Motor neuron (in vitro differentiated cells): Measurements from ENCODE around the gene DCN. TPM values are rescaled to one million over a fixed set of nuclear protein-coding genes. Genes with fewer than 3 reads are reported as not detected.

Experiments
- ATAC-seq, 8 experiments: fragments of 200-7000 bp; cut with Tn5 transposase; replicated peaks in 6 of 8; 2 replicates each; pipeline ENCODE4 v1.8.0; 2021; ENCODE audit warnings: mild to moderate bottlenecking in 8 of 8, moderate library complexity in 8 of 8
- H3K27ac ChIP-seq, 2 donors: fragments of 250-450 bp; sonication (Bioruptor Pico); 2 replicates each; pipeline ENCODE4 v1.9.0; 2021; ENCODE audit warnings: antibody characterized with exemption in 2 of 2, mild to moderate bottlenecking in 2 of 2, moderate library complexity in 1 of 2
- H3K4me1 ChIP-seq, 2 donors: fragments of 250-450 bp; sonication (Bioruptor Pico); replicated peaks in 1 of 2; 2 replicates each; pipeline ENCODE4 v1.6.1; 2021; ENCODE audit warnings: antibody characterized with exemption in 2 of 2, mild to moderate bottlenecking in 2 of 2, moderate library complexity in 1 of 2
- H3K4me3 ChIP-seq, 5 donors: fragments of 250-450 bp; sonication (Bioruptor Pico); 2 replicates each; pipeline ENCODE4 v1.9.0; 2021; ENCODE audit warnings: antibody characterized with exemption in 5 of 5, mild to moderate bottlenecking in 5 of 5, moderate library complexity in 4 of 5
- WGBS, 10 experiments: fragments of 450-650 bp; shearing (Covaris generic); methylation state at CpG; one replicate each; pipeline ENCODE4 v1.0.0; 2022; 5-methylcytosine and 5-hydroxymethylcytosine counted together
- in situ Hi-C, 9 experiments: fragments of 400-800 bp; cut with MboI; loops; one replicate each; pipeline ENCODE4 v1.15.0; 2021; ENCODE audit warnings: low sequenced_read_pairs in 9 of 9, low pct_unique_long_range_greater_than_20kb in 2 of 9; ENCODE audit not compliant: unreplicated experiment in 9 of 9
- total RNA-seq, 8 experiments: library from RNA; unstranded; fragments of 300-600 nt; gene quantifications; 2 replicates each; pipeline versions ENCODE4 v1.2.3 to v1.2.4, GENCODE V29; 2022

DCN gene, protein sequence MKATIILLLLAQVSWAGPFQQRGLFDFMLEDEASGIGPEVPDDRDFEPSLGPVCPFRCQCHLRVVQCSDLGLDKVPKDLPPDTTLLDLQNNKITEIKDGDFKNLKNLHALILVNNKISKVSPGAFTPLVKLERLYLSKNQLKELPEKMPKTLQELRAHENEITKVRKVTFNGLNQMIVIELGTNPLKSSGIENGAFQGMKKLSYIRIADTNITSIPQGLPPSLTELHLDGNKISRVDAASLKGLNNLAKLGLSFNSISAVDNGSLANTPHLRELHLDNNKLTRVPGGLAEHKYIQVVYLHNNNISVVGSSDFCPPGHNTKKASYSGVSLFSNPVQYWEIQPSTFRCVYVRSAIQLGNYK
- total RNA-seq, result 100 to 1,000 TPM in 3 of 8 experiments, 10 to 100 TPM in 1, 1 to 10 TPM in 2, under 1 TPM in 2; 0.11 to 863 (median 30.7) TPM

DNA sequence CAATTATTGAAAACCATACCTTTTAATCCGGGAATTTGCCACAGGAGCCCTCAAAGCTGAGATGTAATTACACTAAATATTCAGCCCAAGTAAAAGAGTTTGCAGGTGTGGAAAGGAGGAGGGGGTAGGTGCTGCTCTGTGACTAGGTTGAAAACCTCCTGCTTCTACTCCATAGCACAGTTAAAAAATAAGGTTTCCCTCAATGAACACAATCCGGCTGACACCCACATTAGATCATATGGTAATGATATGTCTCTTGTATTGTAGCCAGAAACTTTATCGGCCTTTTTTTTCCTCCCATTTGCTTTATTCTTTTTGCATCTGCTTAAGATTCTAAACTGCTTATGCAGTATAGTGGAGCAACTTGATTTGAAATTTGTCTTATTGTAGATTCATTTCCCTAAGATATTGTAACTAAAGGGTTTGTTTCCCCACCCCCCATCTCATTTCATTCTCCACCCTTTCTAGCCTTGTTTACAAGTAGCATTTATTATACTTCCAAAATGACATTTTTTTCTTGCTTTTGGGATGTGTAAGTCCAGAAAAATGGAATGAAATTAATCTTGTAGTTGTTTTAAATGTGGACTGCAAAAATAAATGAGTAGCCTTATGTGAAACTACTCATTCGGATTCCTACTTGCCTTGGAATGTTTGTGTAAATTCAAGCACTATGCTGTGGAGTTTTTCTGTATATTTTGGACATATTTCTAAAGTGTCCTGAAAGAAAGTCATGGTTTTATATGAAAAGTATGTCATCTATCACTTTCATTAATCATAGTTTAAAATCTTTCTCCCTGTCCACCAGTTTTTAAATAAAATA lies at the start of gene DCN:
Gene DCN, minus strand, starts transcription at position 182 of the 820 bp plus-strand sequence. CDS start 4,265 bp downstream, outside the sequence.
- in situ Hi-C loops, result loop anchor here in 1 of 9 experiments (25.0 kb wide), 1 partner anchor 154 kb away; no protein-coding TSS in a partner anchor
- 0 to 91% (median 77%) methylated on average over 1 to 4 of the region's 4 CpGs for WGBS, 10 experiments
- Histone ChIP-seq H3K4me3 (no peak within 1 kb of the TSS), H3K4me1 (no peaks in the 10 kb centered on the region), H3K27ac (no peak within 1 kb of the TSS)
- ATAC-seq, result peak in 3 of 8 experiments; percentile 39 to 52 (median 42)

DNA sequence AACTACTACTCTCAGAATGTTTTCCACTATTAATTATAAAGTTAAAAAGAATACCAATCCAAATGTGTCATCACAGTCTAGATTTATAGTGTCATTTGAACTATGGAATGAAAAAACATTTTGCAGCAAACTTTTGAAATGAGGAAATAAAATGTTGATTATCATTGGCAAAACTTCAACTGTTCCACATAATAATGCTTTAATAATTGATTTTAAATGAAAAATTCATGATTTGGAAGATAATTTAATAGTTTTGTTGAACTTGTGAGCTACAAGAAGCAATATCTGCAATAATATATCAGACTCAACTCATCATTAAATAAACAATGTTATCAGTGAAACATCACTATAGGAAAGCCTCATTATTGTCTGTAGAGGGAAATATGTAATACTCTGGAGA lies 48.2 kb upstream of the DCN start:
- in situ Hi-C loops, result no loop called here
- Histone ChIP-seq H3K27ac (no peak overlapping the region), H3K4me1 (no peaks in the 10 kb centered on the region), H3K4me3 (no peak overlapping the region)
- ATAC-seq, result no peak

DNA sequence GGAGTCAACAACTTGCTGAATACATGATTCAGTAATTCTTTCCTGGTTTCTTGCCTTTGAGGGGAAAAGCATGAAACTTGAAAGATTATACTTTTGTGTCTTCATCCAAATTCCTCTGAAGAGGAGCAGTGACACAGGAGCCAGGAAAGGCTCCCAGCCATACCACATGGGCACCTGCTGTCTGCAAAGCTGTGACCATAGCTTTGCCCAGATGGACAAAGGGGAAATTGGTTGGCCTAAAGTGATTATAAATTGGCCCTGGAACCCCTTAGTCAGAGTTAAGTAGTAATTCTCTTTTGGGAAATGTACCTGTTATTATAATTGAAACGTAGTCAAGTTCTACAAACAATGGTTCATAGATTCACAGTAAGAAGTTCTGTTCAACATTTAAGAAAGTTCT lies 44.3 kb upstream of the DCN start:
- no peak overlapping the region for H3K4me3 ChIP-seq
- ATAC-seq, result no peak
- H3K27ac ChIP-seq, result no peak overlapping the region
- no peaks in the 10 kb centered on the region for H3K4me1 ChIP-seq
- in situ Hi-C loops, result no loop called here
- 80 to 100% (median 93%) methylated on average over 1 of the region's 1 CpG; no CpG with 5 or more reads in 6 of the 10 experiments for WGBS, 10 experiments

DNA sequence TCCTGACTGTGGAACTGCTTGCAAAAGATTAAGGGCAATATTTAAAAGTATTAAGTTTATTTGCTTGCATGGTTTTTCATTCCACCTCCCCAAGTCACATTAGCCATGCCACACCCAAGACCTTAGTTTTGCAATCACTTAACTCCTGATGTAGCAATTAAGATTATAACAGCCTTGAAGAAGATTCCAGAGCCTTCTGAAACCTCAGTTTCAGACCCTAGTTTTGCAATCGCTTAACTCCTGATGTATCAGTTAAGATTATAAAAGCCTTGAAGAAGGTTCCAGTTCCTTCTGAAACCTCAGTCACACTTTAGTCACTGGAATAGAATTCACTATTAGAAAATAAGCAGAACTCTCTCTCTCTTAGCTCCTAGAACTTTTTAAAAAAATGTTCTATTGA lies 42.7 kb upstream of the DCN start:
- no peak overlapping the region for H3K4me3 ChIP-seq
- WGBS, 10 experiments, result 0 to 100% (median 86%) methylated on average over 1 of the region's 1 CpG; no CpG with 5 or more reads in 2 of the 10 experiments
- peak in 2 of 8 experiments; percentile 30 to 38 for ATAC-seq
- no peaks in the 10 kb centered on the region for H3K4me1 ChIP-seq
- in situ Hi-C loops, result no loop called here
- no peak overlapping the region for H3K27ac ChIP-seq

DNA sequence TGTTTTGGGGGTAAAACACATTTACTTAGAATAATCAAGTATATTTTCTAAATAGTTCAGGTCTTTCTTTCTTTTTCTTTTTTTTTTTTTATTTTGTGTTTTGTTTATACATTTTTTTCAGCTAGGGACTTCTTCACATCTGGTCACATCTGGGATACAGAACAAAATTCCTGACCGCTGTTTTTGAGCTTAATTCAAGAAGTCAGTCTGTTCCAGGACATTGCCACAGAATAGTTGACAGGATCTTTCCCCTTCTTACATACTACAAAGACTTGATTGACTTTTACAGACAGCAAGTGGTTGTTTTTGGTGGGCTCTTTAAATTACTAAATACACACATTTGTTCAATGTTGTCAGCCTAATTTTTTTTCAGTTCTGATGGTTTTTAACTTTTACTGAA lies 41.8 kb upstream of the DCN start:
- no peak overlapping the region for H3K27ac ChIP-seq
- in situ Hi-C loops, result no loop called here
- WGBS, 10 experiments, result 14 to 100% (median 87%) methylated on average over 1 of the region's 1 CpG
- H3K4me1 ChIP-seq, result no peaks in the 10 kb centered on the region
- ATAC-seq, result no peak
- H3K4me3 ChIP-seq, result no peak overlapping the region

DNA sequence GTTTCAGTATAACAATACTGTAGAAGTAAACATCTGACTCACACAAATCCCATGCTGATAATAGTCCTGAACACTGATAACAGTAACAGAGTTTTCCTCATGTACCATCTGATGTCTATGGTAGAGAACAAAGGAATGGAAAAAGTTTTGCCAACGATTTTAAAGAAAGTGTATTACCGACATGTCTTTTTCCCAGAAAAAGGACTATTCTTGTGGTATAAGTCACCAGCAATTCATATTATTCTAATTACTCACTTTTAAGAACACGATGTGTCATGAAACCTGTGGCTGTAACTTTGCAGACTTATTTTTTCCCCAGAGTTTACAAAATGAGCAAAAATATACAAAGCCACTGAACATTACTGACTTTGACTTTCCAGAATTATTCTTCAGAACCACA lies 40.1 kb upstream of the DCN start:
- in situ Hi-C loops, result no loop called here
- no peak overlapping the region for H3K4me3 ChIP-seq
- H3K4me1 ChIP-seq, result no peaks in the 10 kb centered on the region
- H3K27ac ChIP-seq, result no peak overlapping the region
- WGBS, 10 experiments, result 6 to 100% (median 81%) methylated on average over 1 to 3 of the region's 3 CpGs; no CpG with 5 or more reads in 1 of the 10 experiments
- peak in 2 of 8 experiments; percentile 21 to 71 for ATAC-seq

DNA sequence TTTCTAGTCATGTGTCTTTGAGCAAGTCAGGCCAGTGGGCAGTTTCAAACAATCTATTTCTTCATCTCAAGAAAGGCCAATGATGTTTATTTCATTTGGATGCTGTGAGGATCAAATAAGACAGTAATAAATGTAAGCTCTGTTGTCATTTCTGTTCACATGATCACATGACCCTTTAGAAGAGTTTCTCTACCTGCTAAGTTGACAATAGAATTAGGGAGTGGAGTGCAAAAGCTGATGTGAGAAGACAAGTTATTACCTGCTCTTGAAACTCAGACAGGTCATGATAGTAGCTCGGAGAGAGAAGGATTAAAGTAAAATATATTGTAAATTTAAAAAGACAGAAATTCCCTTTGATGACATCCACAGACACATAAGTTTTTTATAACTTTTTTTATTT lies 37.3 kb upstream of the DCN start:
- Histone ChIP-seq H3K4me1 (no peaks in the 10 kb centered on the region), H3K4me3 (no peak overlapping the region), H3K27ac (no peak overlapping the region)
- WGBS, 10 experiments, result 50 to 100% (median 85%) methylated on average over 1 of the region's 1 CpG; no CpG with 5 or more reads in 2 of the 10 experiments
- ATAC-seq, result no peak
- in situ Hi-C loops, result no loop called here

DNA sequence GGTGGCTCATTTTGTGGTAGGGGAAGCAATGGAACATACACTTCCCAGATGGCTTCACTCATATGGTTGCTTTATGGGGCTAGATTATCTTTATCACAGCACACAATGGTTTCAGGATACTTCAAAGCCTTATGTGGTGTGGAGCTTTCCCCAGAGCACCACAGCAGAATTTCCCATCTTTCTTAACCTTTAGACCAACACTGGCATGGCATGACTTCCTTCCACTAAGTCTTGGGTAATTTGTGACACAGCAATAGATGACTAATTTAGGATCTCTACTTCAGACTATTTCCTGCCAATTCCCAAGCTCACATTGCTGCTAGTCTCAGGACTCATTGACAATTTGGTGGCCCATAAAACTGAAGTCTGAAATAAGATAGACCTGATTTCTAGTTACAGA lies 36.9 kb upstream of the DCN start:
- no peak overlapping the region for H3K4me3 ChIP-seq
- no peak for ATAC-seq

DNA sequence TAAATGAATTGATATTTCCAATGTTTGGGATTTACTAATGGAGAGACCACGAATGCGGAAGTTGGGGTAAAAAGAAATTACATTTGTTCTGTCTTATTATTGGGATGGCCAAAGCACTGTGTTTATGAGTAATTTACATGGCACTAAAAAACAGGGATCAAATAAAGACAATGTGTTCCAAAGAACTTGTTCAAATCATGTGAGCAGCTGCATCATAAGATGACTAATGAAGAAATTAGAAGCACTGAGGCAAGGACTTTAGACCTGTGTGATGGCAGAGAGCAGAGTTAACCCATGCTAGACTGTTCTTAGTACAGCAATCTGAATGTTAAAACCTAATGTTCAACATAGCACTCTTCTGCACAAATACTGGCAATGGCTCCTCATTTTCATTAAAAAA lies 34.3 kb upstream of the DCN start:
- no peak overlapping the region for H3K27ac ChIP-seq
- H3K4me1 ChIP-seq, result no peaks in the 10 kb centered on the region
- no peak for ATAC-seq
- H3K4me3 ChIP-seq, result no peak overlapping the region
- in situ Hi-C loops, result no loop called here
- WGBS, 10 experiments, result 14 to 100% (median 82%) methylated on average over 2 of the region's 2 CpGs; no CpG with 5 or more reads in 2 of the 10 experiments

More for the DNA sequence above, 36.9 kb upstream of the DCN start:
- in situ Hi-C loops, result no loop called here
- no peaks in the 10 kb centered on the region for H3K4me1 ChIP-seq
- H3K27ac ChIP-seq, result no peak overlapping the region

DNA sequence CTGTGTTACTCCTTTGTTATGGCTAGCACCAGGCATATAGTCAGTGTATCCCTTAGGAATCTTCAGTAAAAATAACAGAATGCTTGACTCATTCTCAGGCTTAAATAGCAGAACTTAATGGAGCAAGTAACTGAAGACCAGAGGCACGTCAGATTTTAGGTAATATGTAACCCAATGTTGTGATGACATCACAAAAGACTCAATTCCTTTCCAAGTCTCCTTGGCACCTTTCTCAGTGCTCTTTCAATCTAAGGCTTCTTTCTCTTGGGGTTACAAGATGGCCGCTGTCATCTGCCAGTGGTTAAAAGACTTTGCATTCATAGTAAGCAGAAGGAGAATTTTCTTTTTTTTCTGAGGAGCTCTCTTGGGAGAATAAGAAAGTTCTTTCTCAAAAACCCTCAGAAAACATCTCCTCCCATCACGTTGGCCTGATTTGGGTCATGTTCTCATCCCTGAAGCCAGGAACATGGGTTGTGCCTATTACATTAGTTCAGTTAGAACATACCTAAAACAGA lies 33.4 kb upstream of the DCN start:
- in situ Hi-C loops, result no loop called here
- H3K4me1 ChIP-seq, result no peaks in the 10 kb centered on the region
- H3K4me3 ChIP-seq, result no peak overlapping the region
- no peak for ATAC-seq
- 0 to 65% (median 50%) methylated on average over 1 to 3 of the region's 3 CpGs for WGBS, 10 experiments
- no peak overlapping the region for H3K27ac ChIP-seq

DNA sequence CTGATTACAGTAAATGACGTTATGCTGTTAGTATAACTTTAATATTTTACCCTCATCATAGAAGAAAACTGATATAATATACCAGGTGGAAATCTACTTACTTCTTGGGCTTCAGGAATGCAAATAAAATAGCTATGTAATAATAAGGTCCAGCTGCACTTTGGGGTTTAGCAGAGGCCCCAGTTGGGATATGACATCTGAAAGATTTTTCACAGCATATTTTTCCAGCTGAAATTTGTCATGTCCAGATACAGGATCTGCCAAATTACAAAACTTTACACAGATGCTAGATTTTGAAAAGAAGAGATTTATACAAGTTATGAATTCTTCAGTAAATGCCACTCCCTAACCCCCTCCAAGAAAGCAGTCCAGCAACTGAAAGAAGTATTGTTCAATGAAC lies 29.2 kb upstream of the DCN start:
- H3K4me1 ChIP-seq, result peaks cover 0 to 4% of the 10 kb centered on the region in 2 donors
- WGBS, 10 experiments, result 0 to 100% (median 78%) methylated on average over 1 of the region's 1 CpG; no CpG with 5 or more reads in 3 of the 10 experiments
- H3K27ac ChIP-seq, result no peak overlapping the region
- in situ Hi-C loops, result no loop called here
- no peak overlapping the region for H3K4me3 ChIP-seq
- no peak for ATAC-seq

DNA sequence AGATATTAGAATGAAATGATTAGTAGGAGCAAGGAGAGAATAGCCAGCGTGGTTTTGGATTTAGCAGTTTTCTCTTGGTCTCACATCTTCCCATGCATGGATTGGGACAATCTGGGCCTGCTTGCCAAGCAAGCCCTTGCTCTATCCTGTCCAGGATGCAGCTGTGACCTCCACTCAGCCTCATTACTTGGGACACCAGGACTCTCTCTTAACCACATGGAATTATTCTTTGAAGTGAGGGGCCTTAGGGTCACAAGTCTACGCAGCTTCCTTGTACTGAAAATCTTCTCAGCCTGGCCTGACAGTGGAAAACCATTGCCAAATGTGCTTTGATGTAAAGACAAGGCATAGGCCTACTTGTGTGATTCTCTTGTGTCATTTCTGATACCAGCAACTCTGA lies 28.0 kb upstream of the DCN start:
- 73 to 100% (median 85%) methylated on average over 1 to 2 of the region's 2 CpGs; no CpG with 5 or more reads in 4 of the 10 experiments for WGBS, 10 experiments
- H3K27ac ChIP-seq, result no peak overlapping the region
- in situ Hi-C loops, result no loop called here
- no peak overlapping the region for H3K4me3 ChIP-seq
- no peak for ATAC-seq
- H3K4me1 ChIP-seq, result peaks cover 0 to 4% of the 10 kb centered on the region in 2 donors

DNA sequence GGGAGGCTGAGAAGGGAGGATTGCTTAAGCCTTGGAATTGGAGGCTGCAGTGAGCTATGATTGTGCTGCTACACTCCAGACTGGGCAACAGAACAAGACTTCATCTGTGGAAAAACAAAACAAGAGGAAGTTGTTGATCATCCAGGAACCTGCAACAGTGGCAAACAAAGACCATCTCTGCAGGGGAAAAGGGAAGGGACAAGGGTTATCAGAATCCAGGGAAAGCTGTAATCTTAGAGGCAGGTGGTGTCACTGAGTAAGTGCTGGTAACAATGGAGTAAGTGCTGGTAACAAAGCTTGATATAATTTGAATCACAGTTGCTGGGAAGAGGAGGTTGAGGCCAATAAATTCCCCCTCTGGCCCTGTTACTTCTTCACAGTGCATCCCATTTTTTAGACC lies 27.5 kb upstream of the DCN start:
- Histone ChIP-seq H3K4me1 (peaks cover 0 to 4% of the 10 kb centered on the region in 2 donors), H3K4me3 (no peak overlapping the region), H3K27ac (no peak overlapping the region)
- in situ Hi-C loops, result no loop called here
- ATAC-seq, result no peak
